ENCODE measurements around the gene KCNK3. TPM values are rescaled to one million over a fixed set of nuclear protein-coding genes. Genes with fewer than 3 reads are reported as not detected.
"Not testable (repeated sequence)": the region's sequence is repeated elsewhere in the genome, so short reads cannot be mapped to it uniquely, and the experiment has no call there.

The KCNK3 gene
- total RNA-seq, 2 donors from 2014 or later = 11.1 to 14.5 TPM

- H3K27ac ChIP-seq = no peak overlapping the region
- no peak for DNase-seq (ENCODE audit: low spot score)
- H3K9me3 ChIP-seq = no peaks in the 10 kb centered on the region
- no peak overlapping the region for H3K4me3 ChIP-seq
- intact Hi-C loops (cut with DNase I) = no loop called here
- H3K36me3 ChIP-seq = no peaks in the 10 kb centered on the region
- TF ChIP-seq CTCF (IDR thresholded peaks at IDR 0.05) (no peak), POLR2A (IDR thresholded peaks at IDR 0.05) (no peak), POLR2AphosphoS5 (IDR thresholded peaks at IDR 0.05) (no peak)
- H3K4me1 ChIP-seq (replicated peaks) = no peaks in the 10 kb centered on the region
- WGBS = 85% methylated on average over 5 of the region's 5 CpGs
- no peaks in the 10 kb centered on the region for H3K27me3 ChIP-seq (replicated peaks; ENCODE audit: insufficient read depth)
Observed at GRCh38 chr2:26756337-26756736, 63.8 kb downstream of the KCNK3 start.

- no peaks in the 10 kb centered on the region for H3K36me3 ChIP-seq
- peak overlapping the region in 1 of 2 donors; percentile 22 for H3K27ac ChIP-seq
- peak; percentile 60 for DNase-seq (ENCODE audit: low spot score)
- intact Hi-C loops (cut with DNase I) = no loop called here
- H3K9me3 ChIP-seq = no peaks in the 10 kb centered on the region
- no peak overlapping the region for H3K4me3 ChIP-seq
- no peak for TF ChIP-seq CTCF (IDR thresholded peaks at IDR 0.05)
- TF ChIP-seq POLR2AphosphoS5 (IDR thresholded peaks at IDR 0.05) = peak; percentile 81
- TF ChIP-seq POLR2A (IDR thresholded peaks at IDR 0.05) = peak; percentile 19
- no peaks in the 10 kb centered on the region for H3K27me3 ChIP-seq (replicated peaks; ENCODE audit: insufficient read depth)
- WGBS = 60% methylated on average over 6 of the region's 6 CpGs
- H3K4me1 ChIP-seq (replicated peaks) = no peaks in the 10 kb centered on the region
Observed at GRCh38 chr2:26757873-26758789, 65.6 kb downstream of the KCNK3 start.

- H3K27me3 ChIP-seq (replicated peaks; ENCODE audit: insufficient read depth) = no peaks in the 10 kb centered on the region
- H3K4me3 ChIP-seq = no peak overlapping the region
- no peak for TF ChIP-seq POLR2AphosphoS5 (IDR thresholded peaks at IDR 0.05)
- no peak for TF ChIP-seq POLR2A (IDR thresholded peaks at IDR 0.05)
- TF ChIP-seq CTCF (IDR thresholded peaks at IDR 0.05) = no peak
- DNase-seq (ENCODE audit: low spot score) = no peak
- no peaks in the 10 kb centered on the region for H3K4me1 ChIP-seq (replicated peaks)
- H3K9me3 ChIP-seq = no peaks in the 10 kb centered on the region
- H3K27ac ChIP-seq = no peak overlapping the region
- H3K36me3 ChIP-seq = no peaks in the 10 kb centered on the region
- intact Hi-C loops (cut with DNase I) = no loop called here
- 77% methylated on average over 7 of the region's 7 CpGs for WGBS
Observed at GRCh38 chr2:26758790-26759321, 66.3 kb downstream of the KCNK3 start.

GRCh38 chr2:26759845-26760244, 67.3 kb downstream of the KCNK3 start:
- Histone ChIP-seq H3K36me3 (no peaks in the 10 kb centered on the region), H3K9me3 (no peaks in the 10 kb centered on the region), H3K27me3 (replicated peaks; ENCODE audit: insufficient read depth) (no peaks in the 10 kb centered on the region), H3K4me1 (replicated peaks) (no peaks in the 10 kb centered on the region), H3K4me3 (no peak overlapping the region), H3K27ac (no peak overlapping the region)
- intact Hi-C loops (cut with DNase I) = no loop called here
- WGBS = 94% methylated on average over 5 of the region's 5 CpGs
- DNase-seq (ENCODE audit: low spot score) = no peak
- no peak for TF ChIP-seq POLR2AphosphoS5 (IDR thresholded peaks at IDR 0.05)
- TF ChIP-seq POLR2A (IDR thresholded peaks at IDR 0.05) = no peak
- no peak for TF ChIP-seq CTCF (IDR thresholded peaks at IDR 0.05)

GRCh38 chr2:26760991-26761390, 68.5 kb downstream of the KCNK3 start:
- WGBS = 79% methylated on average over 10 of the region's 10 CpGs

More at GRCh38 chr2:26760991-26761390, 68.5 kb downstream of the KCNK3 start:
- H3K27ac ChIP-seq; intact Hi-C loops (cut with DNase I); DNase-seq (ENCODE audit: low spot score); H3K36me3 ChIP-seq; H3K9me3 ChIP-seq; H3K27me3 ChIP-seq (replicated peaks; ENCODE audit: insufficient read depth); H3K4me3 ChIP-seq; H3K4me1 ChIP-seq (replicated peaks): not testable (repeated sequence)
